Panc1 (cell line): ENCODE data around the gene ASMTL. TPM values are rescaled to one million over a fixed set of nuclear protein-coding genes. Genes with fewer than 3 reads are reported as not detected.
"Not testable (repeated sequence)": the region's sequence is repeated elsewhere in the genome, so short reads cannot be mapped to it uniquely, and the experiment has no call there.

Experiments
- ATAC-seq: fragments of 200-7000 bp; cut with Tn5 transposase; 2 replicates; pipeline ENCODE4 v1.9.1; 2020; ENCODE audit warnings: mild to moderate bottlenecking, moderate library complexity
- BruUV-seq: library from RNA; stranded (reverse); fragments of 400-500 nt; replicated peaks from 2 replicates; lab custom pipeline; 2021; lab: Mats Ljungman, UMichigan
- CTCF ChIA-PET: fragments of 300-600 bp; sonication (Branson Sonifier 250); formaldehyde crosslinking; loops from one replicate; lab custom pipeline; 2022; ENCODE audit warnings: antibody characterized with exemption; lab: Charles Lee
- POLR2A ChIA-PET: fragments of 300-600 bp; sonication (Branson Sonifier 250); formaldehyde crosslinking; loops from one replicate; lab custom pipeline; 2022; ENCODE audit warnings: antibody characterized with exemption; lab: Charles Lee
- DNase-seq: peaks from one replicate; pipeline ENCODE4 v3.0.0-alpha.2; 2010; ENCODE audit warnings: low read depth, low spot score
- H3K27ac ChIP-seq: 2 replicates; pipeline ENCODE4 v1.5.1; 2011; ENCODE audit warnings: mild to moderate bottlenecking, low read length, inconsistent platforms
- H3K27me3 ChIP-seq: fragments of 200-500 bp; sonication (Bioruptor generic); 2 replicates; pipeline ENCODE4 v1.6.0; 2014; ENCODE audit warnings: low read length, inconsistent platforms; ENCODE audit not compliant: control insufficient read depth, insufficient read depth
- H3K36me3 ChIP-seq: fragments of 200-500 bp; sonication (Bioruptor generic); 2 replicates; pipeline ENCODE4 v1.5.1; 2014; ENCODE audit warnings: inconsistent platforms, mild to moderate bottlenecking, low read length, moderate library complexity; ENCODE audit not compliant: control insufficient read depth, insufficient read depth
- H3K4me1 ChIP-seq: 2 replicates; pipeline ENCODE4 v1.5.1; 2011; ENCODE audit warnings: inconsistent platforms, mild to moderate bottlenecking, low read length, moderate library complexity; ENCODE audit not compliant: control insufficient read depth, insufficient read depth
- H3K4me3 ChIP-seq, 2 experiments: 2 replicates each; pipeline ENCODE4 v1.5.1; 2011 to 2012; ENCODE audit warnings: low read depth in 2 of 2, low read length in 2 of 2, mild to moderate bottlenecking in 2 of 2, inconsistent platforms in 1 of 2, moderate library complexity in 1 of 2
- H3K9me3 ChIP-seq: fragments of 200-500 bp; sonication (Bioruptor generic); 2 replicates; pipeline ENCODE4 v1.5.1; 2014; ENCODE audit warnings: low read depth, mild to moderate bottlenecking, inconsistent platforms, low read length, moderate library complexity; ENCODE audit not compliant: control insufficient read depth, insufficient read depth
- POLR2AphosphoS5 ChIP-seq: IDR thresholded peaks from 2 replicates; pipeline ENCODE4 v1.6.1; 2012; ENCODE audit warnings: mild to moderate bottlenecking, low read depth, low read length, moderate library complexity
- REST ChIP-seq, 2 experiments: IDR thresholded peaks; 2 replicates each; pipeline ENCODE4 v1.6.1; 2011 to 2012; ENCODE audit warnings: low read depth in 2 of 2, control low read depth in 1 of 2, low read length in 1 of 2, mild to moderate bottlenecking in 1 of 2, moderate library complexity in 1 of 2; ENCODE audit not compliant: insufficient read depth in 1 of 2
- SIN3A ChIP-seq: IDR thresholded peaks from 2 replicates; pipeline ENCODE4 v1.6.1; 2012; ENCODE audit warnings: low read depth, mild to moderate bottlenecking, low read length, moderate library complexity, borderline replicate concordance; ENCODE audit not compliant: insufficient read depth
- TCF7L2 ChIP-seq: IDR thresholded peaks from 2 replicates; pipeline ENCODE4 v1.6.1; 2011; ENCODE audit warnings: mild to moderate bottlenecking, low read depth, low read length, inconsistent platforms
- in situ Hi-C: cut with HindIII; loops from 2 replicates; pipeline ENCODE4 v1.10.0; 2016; ENCODE audit warnings: low sequenced_read_pairs, low pct_unique_long_range_greater_than_20kb
- intact Hi-C: fragments of 100-400 bp; cut with micrococcal nuclease; formaldehyde crosslinking; loops from one replicate; pipeline ENCODE4 v1.10.0; 2022; ENCODE audit not compliant: unreplicated experiment
- total RNA-seq: library from RNA; stranded (reverse); gene quantifications from one replicate; pipeline ENCODE4 v1.2.1, GENCODE V29; 2021; ENCODE audit not compliant: unreplicated experiment
- TF ChIP-seq, protein P1 (sequence below): fragments of 450-650 bp; IDR thresholded peaks from 2 replicates; pipeline ENCODE4 v1.5.1; 2017; ENCODE audit warnings: mild to moderate bottlenecking

ASMTL gene
- total RNA-seq, 1 experiment from 2014 or later = 16.5 TPM

GRCh38 chrX:1446984-1447968 lies 5.4 kb downstream of the ASMTL start:
- H3K9me3 ChIP-seq, H3K27ac ChIP-seq, H3K4me3 ChIP-seq, CTCF ChIA-PET, H3K27me3 ChIP-seq, DNase-seq, ATAC-seq, H3K4me1 ChIP-seq, in situ Hi-C loops, intact Hi-C loops, H3K36me3 ChIP-seq, POLR2A ChIA-PET: not testable (repeated sequence)
- TSS peak; percentile 54 for BruUV-seq

GRCh38 chrX:1444561-1445500 lies 7.9 kb downstream of the ASMTL start:
- DNase-seq (no peak), ATAC-seq (no peak)
- H3K27me3 ChIP-seq = no peaks in the 10 kb centered on the region
- BruUV-seq = no TSS peak
- intact Hi-C loops = no loop called here
- in situ Hi-C loops = no loop called here
- H3K27ac ChIP-seq = no peak overlapping the region
- no peak overlapping the region for H3K4me3 ChIP-seq
- H3K9me3 ChIP-seq = no peaks in the 10 kb centered on the region
- CTCF ChIA-PET = no interaction called here
- TF ChIP-seq REST (IDR thresholded peaks at IDR 0.05; ENCODE audit: insufficient read depth in 1 of 2, low read depth in 2 of 2, low read length in 1 of 2) (no peak), TCF7L2 (no peak)
- POLR2A ChIA-PET = no interaction called here
- no peaks in the 10 kb centered on the region for H3K36me3 ChIP-seq
- H3K4me1 ChIP-seq = no peaks in the 10 kb centered on the region

- no peaks in the 10 kb centered on the region for H3K9me3 ChIP-seq
- intact Hi-C loops (no loop called here), in situ Hi-C loops (no loop called here)
- no peaks in the 10 kb centered on the region for H3K4me1 ChIP-seq
- no peak for TF ChIP-seq POLR2AphosphoS5
- no peak for TF ChIP-seq TCF7L2
- no peak for TF ChIP-seq REST (IDR thresholded peaks at IDR 0.05; ENCODE audit: insufficient read depth in 1 of 2, low read depth in 2 of 2, low read length in 1 of 2)
- no peak for TF ChIP-seq SIN3A
- TF ChIP-seq, protein P1, sequence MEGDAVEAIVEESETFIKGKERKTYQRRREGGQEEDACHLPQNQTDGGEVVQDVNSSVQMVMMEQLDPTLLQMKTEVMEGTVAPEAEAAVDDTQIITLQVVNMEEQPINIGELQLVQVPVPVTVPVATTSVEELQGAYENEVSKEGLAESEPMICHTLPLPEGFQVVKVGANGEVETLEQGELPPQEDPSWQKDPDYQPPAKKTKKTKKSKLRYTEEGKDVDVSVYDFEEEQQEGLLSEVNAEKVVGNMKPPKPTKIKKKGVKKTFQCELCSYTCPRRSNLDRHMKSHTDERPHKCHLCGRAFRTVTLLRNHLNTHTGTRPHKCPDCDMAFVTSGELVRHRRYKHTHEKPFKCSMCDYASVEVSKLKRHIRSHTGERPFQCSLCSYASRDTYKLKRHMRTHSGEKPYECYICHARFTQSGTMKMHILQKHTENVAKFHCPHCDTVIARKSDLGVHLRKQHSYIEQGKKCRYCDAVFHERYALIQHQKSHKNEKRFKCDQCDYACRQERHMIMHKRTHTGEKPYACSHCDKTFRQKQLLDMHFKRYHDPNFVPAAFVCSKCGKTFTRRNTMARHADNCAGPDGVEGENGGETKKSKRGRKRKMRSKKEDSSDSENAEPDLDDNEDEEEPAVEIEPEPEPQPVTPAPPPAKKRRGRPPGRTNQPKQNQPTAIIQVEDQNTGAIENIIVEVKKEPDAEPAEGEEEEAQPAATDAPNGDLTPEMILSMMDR = no peak
- H3K27me3 ChIP-seq = no peaks in the 10 kb centered on the region
- no TSS peak for BruUV-seq
- no peak overlapping the region for H3K4me3 ChIP-seq
- H3K36me3 ChIP-seq = no peaks in the 10 kb centered on the region
- CTCF ChIA-PET = no interaction called here
- DNase-seq = no peak
- POLR2A ChIA-PET = no interaction called here
- no peak overlapping the region for H3K27ac ChIP-seq
- no peak for ATAC-seq
Observed at GRCh38 chrX:1443496-1444075, 9.1 kb downstream of the ASMTL start.
